SIG-M5 treated with dmso at 0.1 percent for 504 hours (cell line): ENCODE measurements around the gene CEP41.

Experiments used
- DNase-seq: peaks from one replicate; lab custom pipeline; 2025; ENCODE audit not compliant: unreplicated experiment; lab: John Stamatoyannopoulos, UW

The CEP41 gene

GRCh38 chr7:130420943-130421578, 19.8 kb downstream of the CEP41 start:
- DNase-seq: no peak

- DNase-seq: no peak
Observed at GRCh38 chr7:130419658-130420057, 21.2 kb downstream of the CEP41 start.

GRCh38 chr7:130418306-130418705, 22.5 kb downstream of the CEP41 start:
- DNase-seq: no peak

- no peak for DNase-seq
Observed at GRCh38 chr7:130417213-130417612, 23.6 kb downstream of the CEP41 start.

- DNase-seq: no peak
Observed at GRCh38 chr7:130415006-130415405, 25.8 kb downstream of the CEP41 start.

- DNase-seq: no peak
Observed at GRCh38 chr7:130413201-130413600, 27.6 kb downstream of the CEP41 start.

GRCh38 chr7:130410868-130411541, 29.8 kb downstream of the CEP41 start:
- no peak for DNase-seq

- DNase-seq: no peak
Observed at GRCh38 chr7:130409712-130410072, 31.1 kb downstream of the CEP41 start.

- DNase-seq: no peak
Observed at GRCh38 chr7:130409067-130409711, 31.6 kb downstream of the CEP41 start.

- DNase-seq: no peak
Observed at GRCh38 chr7:130405003-130405402, 35.8 kb downstream of the CEP41 start.

- DNase-seq: no peak
Observed at GRCh38 chr7:130401578-130401977, 39.2 kb downstream of the CEP41 start.

- no peak for DNase-seq
Observed at GRCh38 chr7:130401101-130401500, 39.7 kb downstream of the CEP41 start.

GRCh38 chr7:130400120-130400572, 40.7 kb downstream of the CEP41 start:
- no peak for DNase-seq

- no peak for DNase-seq
Observed at GRCh38 chr7:130398526-130399090, 42.2 kb downstream of the CEP41 start.

GRCh38 chr7:130397758-130398073, 43.1 kb downstream of the CEP41 start:
- DNase-seq: no peak

GRCh38 chr7:130397051-130397757, 43.6 kb downstream of the CEP41 start:
- no peak for DNase-seq

- no peak for DNase-seq
Observed at GRCh38 chr7:130396109-130396508, 44.7 kb downstream of the CEP41 start.

GRCh38 chr7:130395421-130395820, 45.4 kb downstream of the CEP41 start:
- DNase-seq: no peak

- DNase-seq: no peak
Observed at GRCh38 chr7:130394421-130395195, 46.2 kb downstream of the CEP41 start.

GRCh38 chr7:130393841-130394411, 46.9 kb downstream of the CEP41 start:
- no peak for DNase-seq
